ENCODE data around the gene HNRNPL.
A peak's percentile ranks its signal among the peaks of the same experiment; 100 is the strongest.

HNRNPL gene

GRCh38 chr19:38849860-38850435, at the start of gene HNRNPL:
Gene HNRNPL, minus strand, starts transcription at chr19:38849986. Its CDS starts 20 bp downstream, at chr19:38849966.
- H3K4me3 ChIP-seq (ENCODE audit: low read depth, low read length): peak within 1 kb of the TSS; percentile 84
- peak; percentile 59 for TF ChIP-seq CTCF (IDR thresholded peaks at IDR 0.05)
- H3K27ac ChIP-seq: peak within 1 kb of the TSS; percentile 98
- H3K9ac ChIP-seq: peak within 1 kb of the TSS; percentile 96
- no peaks in the 10 kb centered on the region for H3K9me3 ChIP-seq (ENCODE audit: control insufficient read depth, low read length)
- H3K79me2 ChIP-seq: peaks cover 32% of the 10 kb centered on the region
- H3K4me2 ChIP-seq (ENCODE audit: low read length): peak within 1 kb of the TSS; percentile 93
- H3K36me3 ChIP-seq (ENCODE audit: control insufficient read depth, insufficient read depth, low read length): no peaks in the 10 kb centered on the region
- no peaks in the 10 kb centered on the region for H3K27me3 ChIP-seq (ENCODE audit: control insufficient read depth, insufficient read depth, low read length)
- H3K4me1 ChIP-seq: peaks cover 14% of the 10 kb centered on the region
- peak within 1 kb of the TSS; percentile 84 for H2AFZ ChIP-seq

DNA sequence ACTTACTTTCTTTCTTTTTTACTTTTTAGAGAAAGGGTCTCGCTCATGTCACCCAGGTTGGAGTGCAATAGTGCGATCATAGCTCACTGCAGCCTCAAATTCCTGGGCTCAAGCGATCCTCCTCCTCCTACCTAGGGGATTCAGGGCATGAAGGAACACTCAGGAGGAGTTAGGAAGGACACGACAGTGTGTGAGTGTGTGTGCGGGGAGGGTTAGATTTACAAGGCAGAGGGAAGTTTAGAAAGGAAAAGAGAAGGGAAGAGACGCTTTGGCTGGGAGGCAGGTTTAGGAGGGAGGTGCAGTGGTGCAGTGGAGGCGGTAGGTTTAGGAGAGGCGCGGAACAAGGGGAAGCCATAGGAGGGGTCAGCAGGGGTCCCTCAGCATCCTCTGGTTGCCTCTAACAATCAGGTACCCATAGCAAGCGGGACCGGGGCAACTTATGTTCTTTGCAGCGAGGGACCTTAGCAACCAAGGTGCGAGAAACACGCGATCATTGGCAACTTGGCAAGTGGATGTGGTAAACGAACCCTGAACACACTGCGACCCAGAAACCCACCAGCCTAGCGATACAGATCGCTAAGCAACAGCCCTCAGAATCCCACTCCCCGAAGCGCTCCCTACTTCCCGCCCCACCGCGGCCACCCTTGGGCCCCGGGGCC, 49.1 kb upstream of the HNRNPL start:
- H2AFZ ChIP-seq: peak overlapping the region; percentile 55
- H3K4me2 ChIP-seq (ENCODE audit: low read length): peak overlapping the region; percentile 97
- no peaks in the 10 kb centered on the region for H3K36me3 ChIP-seq (ENCODE audit: control insufficient read depth, insufficient read depth, low read length)
- no peak for TF ChIP-seq CTCF (IDR thresholded peaks at IDR 0.05)
- peaks cover 9% of the 10 kb centered on the region for H3K79me2 ChIP-seq
- H3K4me1 ChIP-seq: peaks cover 5% of the 10 kb centered on the region
- H3K9me3 ChIP-seq (ENCODE audit: control insufficient read depth, low read length): no peaks in the 10 kb centered on the region
- no peaks in the 10 kb centered on the region for H3K27me3 ChIP-seq (ENCODE audit: control insufficient read depth, insufficient read depth, low read length)
- peak overlapping the region; percentile 43 for H3K27ac ChIP-seq
- H3K4me3 ChIP-seq (ENCODE audit: low read depth, low read length): peak overlapping the region; percentile 93
- peak overlapping the region; percentile 9 for H3K9ac ChIP-seq

DNA sequence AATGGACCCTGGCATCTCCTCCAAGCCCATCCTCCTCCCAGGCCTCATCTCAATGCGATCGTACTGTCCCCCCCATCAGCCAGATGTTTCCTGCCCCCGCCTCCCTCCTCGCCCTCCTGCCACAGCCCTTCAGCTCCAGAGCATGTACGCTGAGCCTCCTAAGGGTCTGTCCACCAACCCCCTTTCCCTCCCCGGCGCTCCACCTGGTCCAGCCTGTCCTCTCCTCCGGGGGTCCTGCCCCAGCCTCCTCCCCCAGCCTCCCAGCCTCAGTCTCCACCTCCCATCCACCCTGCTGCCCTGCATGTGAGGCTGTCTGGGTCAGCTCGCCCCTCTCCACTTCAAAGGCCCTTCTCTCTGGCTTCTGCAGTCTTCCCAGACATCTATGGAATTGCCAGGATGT, 45.2 kb upstream of the HNRNPL start:
- Histone ChIP-seq H3K36me3 (ENCODE audit: control insufficient read depth, insufficient read depth, low read length) (no peaks in the 10 kb centered on the region), H3K79me2 (peaks cover 6% of the 10 kb centered on the region), H3K27me3 (ENCODE audit: control insufficient read depth, insufficient read depth, low read length) (no peaks in the 10 kb centered on the region), H3K9me3 (ENCODE audit: control insufficient read depth, low read length) (no peaks in the 10 kb centered on the region), H2AFZ (no peak overlapping the region), H3K4me1 (peaks cover 5% of the 10 kb centered on the region), H3K4me2 (ENCODE audit: low read length) (no peak overlapping the region), H3K27ac (no peak overlapping the region), H3K4me3 (ENCODE audit: low read depth, low read length) (no peak overlapping the region), H3K9ac (no peak overlapping the region)
- TF ChIP-seq CTCF (IDR thresholded peaks at IDR 0.05): no peak

GRCh38 chr19:38893341-38893771, 43.6 kb upstream of the HNRNPL start:
- H3K27ac ChIP-seq: no peak overlapping the region

More at GRCh38 chr19:38893341-38893771, 43.6 kb upstream of the HNRNPL start:
- no peak overlapping the region for H2AFZ ChIP-seq
- no peaks in the 10 kb centered on the region for H3K36me3 ChIP-seq (ENCODE audit: control insufficient read depth, insufficient read depth, low read length)
- no peaks in the 10 kb centered on the region for H3K9me3 ChIP-seq (ENCODE audit: control insufficient read depth, low read length)
- no peaks in the 10 kb centered on the region for H3K27me3 ChIP-seq (ENCODE audit: control insufficient read depth, insufficient read depth, low read length)
- H3K9ac ChIP-seq: no peak overlapping the region
- H3K4me3 ChIP-seq (ENCODE audit: low read depth, low read length): no peak overlapping the region
- TF ChIP-seq CTCF (IDR thresholded peaks at IDR 0.05): no peak
- H3K4me1 ChIP-seq: peaks cover 2% of the 10 kb centered on the region
- peaks cover 1% of the 10 kb centered on the region for H3K79me2 ChIP-seq
- H3K4me2 ChIP-seq (ENCODE audit: low read length): no peak overlapping the region
